Measurements from ENCODE around the gene GPM6B. TPM values are rescaled to one million over a fixed set of nuclear protein-coding genes. Genes with fewer than 3 reads are reported as not detected.

Gene GPM6B
- total and polyA plus RNA-seq, 10 donors = 2.0 to 67.1 (median 23.7) TPM

- Histone ChIP-seq H3K4me3 (no peak overlapping the region), H3K36me3 (peaks cover 0 to 76% (median 19%) of the 10 kb centered on the region in 6 donors), H3K4me1 (peaks cover 6 to 80% (median 31%) of the 10 kb centered on the region in 6 donors), H3K9me3 (no peaks in the 10 kb centered on the region), H3K27me3 (replicated peaks in 1 of 7) (no peaks in the 10 kb centered on the region), H3K27ac (peak overlapping the region in 5 of 8 donors; percentile 26 to 57 (median 51))
- no peak for TF ChIP-seq POLR2A (IDR thresholded peaks at IDR 0.05)
- TF ChIP-seq, protein P1, sequence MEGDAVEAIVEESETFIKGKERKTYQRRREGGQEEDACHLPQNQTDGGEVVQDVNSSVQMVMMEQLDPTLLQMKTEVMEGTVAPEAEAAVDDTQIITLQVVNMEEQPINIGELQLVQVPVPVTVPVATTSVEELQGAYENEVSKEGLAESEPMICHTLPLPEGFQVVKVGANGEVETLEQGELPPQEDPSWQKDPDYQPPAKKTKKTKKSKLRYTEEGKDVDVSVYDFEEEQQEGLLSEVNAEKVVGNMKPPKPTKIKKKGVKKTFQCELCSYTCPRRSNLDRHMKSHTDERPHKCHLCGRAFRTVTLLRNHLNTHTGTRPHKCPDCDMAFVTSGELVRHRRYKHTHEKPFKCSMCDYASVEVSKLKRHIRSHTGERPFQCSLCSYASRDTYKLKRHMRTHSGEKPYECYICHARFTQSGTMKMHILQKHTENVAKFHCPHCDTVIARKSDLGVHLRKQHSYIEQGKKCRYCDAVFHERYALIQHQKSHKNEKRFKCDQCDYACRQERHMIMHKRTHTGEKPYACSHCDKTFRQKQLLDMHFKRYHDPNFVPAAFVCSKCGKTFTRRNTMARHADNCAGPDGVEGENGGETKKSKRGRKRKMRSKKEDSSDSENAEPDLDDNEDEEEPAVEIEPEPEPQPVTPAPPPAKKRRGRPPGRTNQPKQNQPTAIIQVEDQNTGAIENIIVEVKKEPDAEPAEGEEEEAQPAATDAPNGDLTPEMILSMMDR (IDR thresholded peaks at IDR 0.05 in 8 of 11, conservative IDR thresholded peaks at IDR 0.05 in 3 of 11) = no peak
- no peak for TF ChIP-seq POLR2AphosphoS5 (IDR thresholded peaks at IDR 0.05)
- WGBS, 5 donors = 56 to 92% (median 81%) methylated on average over 1 of the region's 1 CpG
- intact Hi-C loops (cut with DNase I; ENCODE audit: low total_unique reads) = loop anchor here (10.0 kb wide), 2 partner anchors 100 to 280 kb away; partner anchors contain the start of gene TCEANC
- DNase-seq = no peak
These were observed 62.1 kb downstream of the GPM6B start for GRCh38 chrX:13754765-13755164.

- WGBS, 5 donors = 15 to 50% (median 23%) methylated on average over 3 of the region's 3 CpGs
These were observed 64.2 kb downstream of the GPM6B start for GRCh38 chrX:13752646-13753045.

GRCh38 chrX:13752141-13752540 is 64.8 kb downstream of the GPM6B start:
- no peak for TF ChIP-seq POLR2A (IDR thresholded peaks at IDR 0.05)
- TF ChIP-seq, protein P1 (IDR thresholded peaks at IDR 0.05 in 8 of 11, conservative IDR thresholded peaks at IDR 0.05 in 3 of 11) = no peak
- no peak for TF ChIP-seq POLR2AphosphoS5 (IDR thresholded peaks at IDR 0.05)
- H3K27me3 ChIP-seq (replicated peaks in 1 of 7) = no peaks in the 10 kb centered on the region
- no peaks in the 10 kb centered on the region for H3K9me3 ChIP-seq
- intact Hi-C loops (cut with DNase I; ENCODE audit: low total_unique reads) = loop anchor here (10.0 kb wide), 2 partner anchors 97 to 283 kb away; partner anchors contain the start of gene TCEANC
- peaks cover 0 to 78% (median 9%) of the 10 kb centered on the region in 6 donors for H3K36me3 ChIP-seq
- WGBS, 5 donors = 72 to 83% (median 80%) methylated on average over 3 of the region's 3 CpGs
- H3K4me3 ChIP-seq = no peak overlapping the region
- peaks cover 5 to 67% (median 21%) of the 10 kb centered on the region in 6 donors for H3K4me1 ChIP-seq
- DNase-seq = no peak
- peak overlapping the region in 2 of 8 donors; percentile 21 to 27 for H3K27ac ChIP-seq

More at GRCh38 chrX:13752646-13753045, 64.2 kb downstream of the GPM6B start:
- intact Hi-C loops (cut with DNase I; ENCODE audit: low total_unique reads) = loop anchor here (10.0 kb wide), 2 partner anchors 98 to 282 kb away; partner anchors contain the start of gene TCEANC
- Histone ChIP-seq H3K4me1 (peaks cover 5 to 63% (median 21%) of the 10 kb centered on the region in 6 donors), H3K27ac (peak overlapping the region in 4 of 8 donors; percentile 21 to 48 (median 35)), H3K27me3 (replicated peaks in 1 of 7) (no peaks in the 10 kb centered on the region), H3K4me3 (no peak overlapping the region), H3K36me3 (peaks cover 0 to 78% (median 14%) of the 10 kb centered on the region in 6 donors), H3K9me3 (no peaks in the 10 kb centered on the region)
- no peak for DNase-seq
- TF ChIP-seq POLR2AphosphoS5 (IDR thresholded peaks at IDR 0.05) = no peak
- TF ChIP-seq POLR2A (IDR thresholded peaks at IDR 0.05) = no peak
- TF ChIP-seq, protein P1 (IDR thresholded peaks at IDR 0.05 in 8 of 11, conservative IDR thresholded peaks at IDR 0.05 in 3 of 11) = no peak

DNA sequence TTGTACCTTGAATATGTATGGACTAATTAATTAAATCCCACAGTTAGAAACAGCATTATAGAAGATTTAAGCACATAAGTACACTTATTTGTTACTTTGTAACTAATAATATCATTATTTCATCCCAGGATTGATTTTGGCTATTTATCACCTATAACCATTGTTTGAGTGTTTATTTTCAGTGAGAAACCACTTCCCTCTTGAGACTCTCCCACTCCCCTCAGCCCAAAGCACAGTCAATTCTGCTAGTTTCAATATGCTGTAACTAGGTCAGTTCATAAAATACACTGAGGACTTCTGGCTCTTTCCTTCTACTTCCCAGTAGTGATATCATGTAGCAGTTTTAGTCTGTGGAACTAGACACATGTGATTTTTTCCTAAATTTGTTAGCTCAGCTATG is 66.1 kb downstream of the GPM6B start:
- intact Hi-C loops (cut with DNase I; ENCODE audit: low total_unique reads) = loop anchor here (10.0 kb wide), 2 partner anchors 96 to 284 kb away; partner anchors contain the start of gene TCEANC
- H3K36me3 ChIP-seq = peaks cover 0 to 78% (median 5%) of the 10 kb centered on the region in 6 donors
- no peaks in the 10 kb centered on the region for H3K27me3 ChIP-seq (replicated peaks in 1 of 7)
- no peak for DNase-seq
- H3K27ac ChIP-seq = peak overlapping the region in 4 of 8 donors; percentile 25 to 36 (median 32)
- H3K9me3 ChIP-seq = no peaks in the 10 kb centered on the region
- peaks cover 5 to 60% (median 21%) of the 10 kb centered on the region in 6 donors for H3K4me1 ChIP-seq
- H3K4me3 ChIP-seq = no peak overlapping the region
- TF ChIP-seq POLR2A (IDR thresholded peaks at IDR 0.05) (no peak), POLR2AphosphoS5 (IDR thresholded peaks at IDR 0.05) (no peak)
- TF ChIP-seq, protein P1 (IDR thresholded peaks at IDR 0.05 in 8 of 11, conservative IDR thresholded peaks at IDR 0.05 in 3 of 11) = no peak
